Measurements from ENCODE around the gene TUT4.

TUT4 gene

DNA sequence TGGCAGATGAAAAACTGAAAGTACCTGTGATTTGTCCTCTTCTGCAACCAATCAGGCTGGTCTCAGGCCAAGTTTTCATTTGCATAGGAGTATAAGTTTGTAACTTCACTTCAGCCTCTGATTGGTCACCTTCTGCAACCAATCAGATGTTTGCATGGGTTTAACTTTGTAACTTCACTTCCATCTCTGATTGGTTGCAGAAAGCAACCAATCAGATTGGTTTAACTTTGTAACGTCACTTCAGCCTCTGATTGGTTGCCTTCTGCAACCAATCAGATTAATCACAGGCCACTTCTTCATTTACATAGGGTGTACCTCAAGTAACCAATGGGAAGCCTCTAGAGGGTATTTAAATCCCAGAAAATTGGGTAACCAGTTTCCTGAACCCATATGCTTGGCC is 18.9 kb upstream of the TUT4 start:
- H3K9me3 ChIP-seq (replicated peaks; ENCODE audit: low read length): no peaks in the 10 kb centered on the region
- H3K4me3 ChIP-seq (ENCODE audit: low read length): no peak overlapping the region
- H3K36me3 ChIP-seq (ENCODE audit: insufficient read depth, low read length): no peaks in the 10 kb centered on the region
- H3K27me3 ChIP-seq (ENCODE audit: control insufficient read depth, insufficient read depth, low read length): peaks cover 20% of the 10 kb centered on the region
- peaks cover 6% of the 10 kb centered on the region for H3K4me1 ChIP-seq (ENCODE audit: control insufficient read depth, insufficient read depth, low read length)
- H3K9ac ChIP-seq (ENCODE audit: low read depth, low read length): no peak overlapping the region
- H3K4me2 ChIP-seq (ENCODE audit: low read length): no peak overlapping the region

DNA sequence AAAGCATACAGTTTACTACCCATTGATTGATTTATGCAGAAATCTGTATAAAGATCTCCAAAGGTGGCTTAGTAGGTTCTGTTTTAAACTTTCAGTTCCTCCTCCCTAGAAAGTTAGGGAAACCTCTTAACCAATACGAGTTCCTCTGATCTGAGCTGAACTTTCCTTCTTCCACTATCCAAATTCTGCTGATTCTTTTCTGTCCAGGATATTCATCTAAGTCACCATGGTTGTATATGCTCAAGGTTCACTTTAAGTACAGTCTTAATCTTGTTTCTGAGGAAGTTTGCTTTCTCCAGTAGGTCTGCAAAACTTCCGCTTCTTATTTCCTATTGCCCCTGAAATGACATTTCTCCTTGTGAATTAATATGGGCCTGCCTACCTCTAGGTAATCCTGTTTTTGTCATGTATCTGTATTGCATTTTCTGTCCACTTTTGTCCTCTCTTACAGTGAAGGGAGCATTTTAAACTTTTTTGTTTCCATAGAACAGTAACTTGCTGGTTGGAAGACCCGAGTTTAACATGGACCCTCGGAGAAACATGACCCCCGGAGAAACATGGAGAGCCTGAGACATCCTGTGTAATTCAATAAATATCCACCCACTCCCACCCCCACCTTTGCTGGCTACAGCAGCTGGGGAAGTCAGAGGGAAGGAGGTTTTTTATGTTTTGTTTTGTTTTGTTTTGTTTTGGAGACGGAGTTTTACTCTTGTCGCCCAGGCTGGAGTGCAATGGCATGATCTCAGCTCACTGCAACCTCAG is 16.7 kb upstream of the TUT4 start:
- Histone ChIP-seq H3K27me3 (ENCODE audit: control insufficient read depth, insufficient read depth, low read length) (peaks cover 20% of the 10 kb centered on the region), H3K36me3 (ENCODE audit: insufficient read depth, low read length) (no peaks in the 10 kb centered on the region), H3K9me3 (replicated peaks; ENCODE audit: low read length) (no peaks in the 10 kb centered on the region), H3K4me3 (ENCODE audit: low read length) (no peak overlapping the region), H3K4me1 (ENCODE audit: control insufficient read depth, insufficient read depth, low read length) (peaks cover 3% of the 10 kb centered on the region), H3K9ac (ENCODE audit: low read depth, low read length) (no peak overlapping the region), H3K4me2 (ENCODE audit: low read length) (no peak overlapping the region)

DNA sequence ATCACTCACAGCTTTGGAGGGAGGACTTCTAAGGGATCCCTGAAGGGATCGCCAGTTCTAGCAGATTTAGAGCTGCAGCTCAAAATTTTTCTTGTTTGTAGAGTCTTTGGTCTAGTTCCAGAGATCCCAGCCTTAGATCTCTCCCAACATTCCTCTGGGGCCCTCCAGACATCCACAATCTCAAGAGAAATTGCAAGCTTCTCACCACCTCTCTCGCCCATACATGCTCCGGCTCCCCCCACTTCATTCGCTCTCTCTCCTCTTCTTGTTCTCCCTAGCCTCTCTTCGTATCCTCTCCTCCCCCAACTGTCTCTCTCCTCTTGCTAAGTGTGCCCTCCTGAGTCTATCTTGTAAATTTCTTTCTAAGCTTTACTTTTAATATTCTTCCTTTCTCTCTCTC is 15.1 kb upstream of the TUT4 start:
- no peak overlapping the region for H3K9ac ChIP-seq (ENCODE audit: low read depth, low read length)
- no peak overlapping the region for H3K4me3 ChIP-seq (ENCODE audit: low read length)

DNA sequence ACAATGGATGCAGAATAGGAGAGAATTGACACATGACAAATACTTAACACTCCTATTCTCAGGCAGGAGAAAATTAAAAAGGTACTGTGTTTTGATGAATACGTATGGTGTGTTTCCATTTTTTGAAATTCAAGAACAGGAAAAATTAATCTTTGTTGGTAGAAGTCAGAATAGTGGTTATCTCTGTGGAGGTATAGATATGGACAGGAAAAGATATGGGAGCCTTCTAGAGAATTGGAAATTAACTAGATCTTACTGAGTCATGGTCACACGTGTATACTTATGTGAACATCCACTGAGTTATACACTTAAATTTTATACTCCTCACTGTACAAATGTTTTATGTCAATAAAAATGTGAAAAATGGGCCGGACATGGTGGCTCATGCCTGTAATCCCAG is 9.9 kb upstream of the TUT4 start:
- no peaks in the 10 kb centered on the region for H3K36me3 ChIP-seq (ENCODE audit: insufficient read depth, low read length)
- H3K27me3 ChIP-seq (ENCODE audit: control insufficient read depth, insufficient read depth, low read length): peaks cover 4% of the 10 kb centered on the region
- no peak overlapping the region for H3K4me3 ChIP-seq (ENCODE audit: low read length)
- no peaks in the 10 kb centered on the region for H3K4me1 ChIP-seq (ENCODE audit: control insufficient read depth, insufficient read depth, low read length)
- no peaks in the 10 kb centered on the region for H3K9me3 ChIP-seq (replicated peaks; ENCODE audit: low read length)
- no peak overlapping the region for H3K9ac ChIP-seq (ENCODE audit: low read depth, low read length)
- H3K4me2 ChIP-seq (ENCODE audit: low read length): no peak overlapping the region

More for the DNA sequence above, 15.1 kb upstream of the TUT4 start:
- Histone ChIP-seq H3K4me1 (ENCODE audit: control insufficient read depth, insufficient read depth, low read length) (no peaks in the 10 kb centered on the region), H3K4me2 (ENCODE audit: low read length) (no peak overlapping the region), H3K36me3 (ENCODE audit: insufficient read depth, low read length) (no peaks in the 10 kb centered on the region), H3K9me3 (replicated peaks; ENCODE audit: low read length) (no peaks in the 10 kb centered on the region), H3K27me3 (ENCODE audit: control insufficient read depth, insufficient read depth, low read length) (peaks cover 20% of the 10 kb centered on the region)

DNA sequence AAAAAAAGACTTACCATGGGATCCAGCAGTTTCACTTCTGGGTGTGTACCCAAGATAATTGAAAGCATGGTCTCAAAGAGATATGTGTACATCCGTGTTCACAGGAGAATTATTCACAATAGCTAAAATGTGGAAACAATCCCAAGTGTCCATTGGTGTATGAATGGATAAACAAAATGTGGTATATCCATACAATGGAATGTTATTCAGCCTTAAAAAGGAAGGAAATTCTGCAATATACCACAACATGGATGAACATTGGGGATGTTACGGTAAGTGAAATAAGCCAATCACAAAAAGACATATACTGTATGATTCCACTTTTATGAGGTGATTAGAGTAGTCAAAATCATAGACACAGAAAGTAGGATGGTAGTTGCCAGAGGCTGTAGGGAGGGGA is 7.0 kb upstream of the TUT4 start:
- Histone ChIP-seq H3K36me3 (ENCODE audit: insufficient read depth, low read length) (no peaks in the 10 kb centered on the region), H3K4me3 (ENCODE audit: low read length) (no peak overlapping the region), H3K9me3 (replicated peaks; ENCODE audit: low read length) (no peaks in the 10 kb centered on the region), H3K4me2 (ENCODE audit: low read length) (no peak overlapping the region), H3K27me3 (ENCODE audit: control insufficient read depth, insufficient read depth, low read length) (no peaks in the 10 kb centered on the region), H3K9ac (ENCODE audit: low read depth, low read length) (no peak overlapping the region), H3K4me1 (ENCODE audit: control insufficient read depth, insufficient read depth, low read length) (no peaks in the 10 kb centered on the region)

DNA sequence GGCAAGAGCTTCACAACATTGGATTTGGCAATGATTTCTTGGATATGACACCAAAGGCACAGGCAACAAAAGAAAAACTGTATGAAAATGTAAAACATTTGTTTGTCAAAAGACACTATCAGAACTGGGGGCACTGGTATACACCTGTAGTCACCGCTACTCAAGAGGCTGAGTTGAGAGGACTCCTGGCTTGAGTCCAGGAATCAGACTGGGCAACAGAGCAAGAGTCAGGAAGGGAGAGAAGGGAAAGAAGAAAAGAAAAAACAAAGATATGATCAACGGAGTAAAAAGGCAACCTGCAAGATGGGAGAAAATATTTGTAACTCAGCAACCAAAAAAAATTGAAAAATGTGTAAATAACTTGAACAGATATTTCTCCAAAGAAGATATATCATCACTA is 6.0 kb upstream of the TUT4 start:
- Histone ChIP-seq H3K9me3 (replicated peaks; ENCODE audit: low read length) (no peaks in the 10 kb centered on the region), H3K4me3 (ENCODE audit: low read length) (no peak overlapping the region), H3K36me3 (ENCODE audit: insufficient read depth, low read length) (no peaks in the 10 kb centered on the region), H3K4me2 (ENCODE audit: low read length) (no peak overlapping the region), H3K27me3 (ENCODE audit: control insufficient read depth, insufficient read depth, low read length) (no peaks in the 10 kb centered on the region), H3K4me1 (ENCODE audit: control insufficient read depth, insufficient read depth, low read length) (peaks cover 7% of the 10 kb centered on the region), H3K9ac (ENCODE audit: low read depth, low read length) (no peak overlapping the region)

DNA sequence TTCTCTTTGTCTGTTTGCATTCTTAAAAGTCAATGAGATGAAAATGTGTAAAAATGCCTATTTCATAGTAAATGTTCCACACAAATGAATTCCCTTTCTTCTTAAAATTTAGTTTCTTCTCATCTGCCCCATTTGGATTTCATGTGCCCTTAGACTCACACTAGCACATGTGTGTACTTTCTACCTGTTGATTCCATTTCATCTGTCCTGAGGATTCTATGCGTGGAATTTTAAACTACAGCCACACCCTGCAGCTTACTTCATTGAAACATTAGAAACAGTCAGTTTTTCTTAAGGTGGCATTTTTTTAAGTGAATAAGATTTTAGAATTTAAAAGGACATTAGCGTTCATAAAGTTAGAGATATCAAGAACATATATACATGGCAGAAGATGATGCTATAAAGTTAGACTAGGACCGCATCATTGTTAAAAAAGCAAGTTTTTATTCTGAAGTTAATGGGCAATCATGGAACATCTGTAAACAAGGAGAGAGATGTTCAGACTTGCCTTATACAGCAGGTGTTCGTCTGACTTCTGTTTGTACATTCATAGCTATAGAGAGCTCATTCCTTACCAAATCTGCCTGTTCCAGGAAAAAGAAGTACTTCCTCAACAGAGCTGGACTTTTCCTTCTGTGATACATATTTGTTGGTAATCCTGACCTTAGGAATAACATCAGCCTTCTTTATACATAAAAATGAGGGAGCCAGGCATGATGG is 3.9 kb upstream of the TUT4 start:
- no peak overlapping the region for H3K9ac ChIP-seq (ENCODE audit: low read depth, low read length)
- H3K4me1 ChIP-seq (ENCODE audit: control insufficient read depth, insufficient read depth, low read length): peaks cover 8% of the 10 kb centered on the region
- no peak overlapping the region for H3K4me3 ChIP-seq (ENCODE audit: low read length)
- no peaks in the 10 kb centered on the region for H3K27me3 ChIP-seq (ENCODE audit: control insufficient read depth, insufficient read depth, low read length)
- no peaks in the 10 kb centered on the region for H3K9me3 ChIP-seq (replicated peaks; ENCODE audit: low read length)
- H3K36me3 ChIP-seq (ENCODE audit: insufficient read depth, low read length): no peaks in the 10 kb centered on the region
- H3K4me2 ChIP-seq (ENCODE audit: low read length): no peak overlapping the region

DNA sequence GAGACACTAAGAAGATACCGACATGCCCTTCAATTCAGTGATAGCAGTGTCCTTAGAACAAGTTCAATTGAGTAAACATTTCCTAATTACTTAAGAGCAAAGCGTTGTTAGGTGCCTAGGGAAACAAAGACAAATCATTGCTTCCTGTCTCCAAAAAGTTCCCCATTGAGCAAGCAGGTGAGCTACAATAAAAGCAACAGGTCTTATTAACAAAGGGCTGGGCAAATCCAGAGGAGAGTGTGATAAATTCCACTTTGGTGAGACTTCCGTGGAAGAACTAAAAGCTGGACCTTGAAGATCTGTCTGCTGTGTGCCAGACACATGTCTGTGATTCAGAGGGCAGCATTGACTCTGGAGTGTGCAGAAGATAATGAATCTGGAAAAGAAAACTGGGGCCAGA is 1.9 kb upstream of the TUT4 start:
- Histone ChIP-seq H3K27me3 (ENCODE audit: control insufficient read depth, insufficient read depth, low read length) (no peaks in the 10 kb centered on the region), H3K4me2 (ENCODE audit: low read length) (peak overlapping the region; percentile 94), H3K36me3 (ENCODE audit: insufficient read depth, low read length) (no peaks in the 10 kb centered on the region), H3K4me3 (ENCODE audit: low read length) (no peak overlapping the region), H3K9ac (ENCODE audit: low read depth, low read length) (no peak overlapping the region), H3K9me3 (replicated peaks; ENCODE audit: low read length) (no peaks in the 10 kb centered on the region), H3K4me1 (ENCODE audit: control insufficient read depth, insufficient read depth, low read length) (peaks cover 17% of the 10 kb centered on the region)

DNA sequence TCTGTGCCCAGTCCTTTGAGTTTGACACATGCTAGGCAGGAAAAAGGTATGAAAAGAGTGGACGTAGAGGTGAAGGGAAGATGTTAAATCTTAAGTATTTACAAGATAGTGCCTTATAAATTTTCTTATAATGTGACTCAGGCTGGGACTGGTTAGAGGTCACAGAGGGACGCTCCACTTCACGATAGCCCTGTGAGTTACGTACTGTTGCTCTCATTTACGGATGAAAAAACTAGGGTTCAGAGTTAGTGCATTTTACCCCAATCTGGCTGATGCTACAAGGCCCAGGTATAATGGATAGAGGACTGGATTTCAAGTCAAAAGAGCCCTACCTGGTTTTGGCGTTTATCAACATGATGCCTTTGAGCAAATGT is 1.4 kb upstream of the TUT4 start:
- Histone ChIP-seq H3K36me3 (ENCODE audit: insufficient read depth, low read length) (no peaks in the 10 kb centered on the region), H3K27me3 (ENCODE audit: control insufficient read depth, insufficient read depth, low read length) (no peaks in the 10 kb centered on the region), H3K4me2 (ENCODE audit: low read length) (peak overlapping the region; percentile 94), H3K4me3 (ENCODE audit: low read length) (peak overlapping the region; percentile 85), H3K4me1 (ENCODE audit: control insufficient read depth, insufficient read depth, low read length) (peaks cover 17% of the 10 kb centered on the region), H3K9me3 (replicated peaks; ENCODE audit: low read length) (no peaks in the 10 kb centered on the region), H3K9ac (ENCODE audit: low read depth, low read length) (peak overlapping the region; percentile 95)

DNA sequence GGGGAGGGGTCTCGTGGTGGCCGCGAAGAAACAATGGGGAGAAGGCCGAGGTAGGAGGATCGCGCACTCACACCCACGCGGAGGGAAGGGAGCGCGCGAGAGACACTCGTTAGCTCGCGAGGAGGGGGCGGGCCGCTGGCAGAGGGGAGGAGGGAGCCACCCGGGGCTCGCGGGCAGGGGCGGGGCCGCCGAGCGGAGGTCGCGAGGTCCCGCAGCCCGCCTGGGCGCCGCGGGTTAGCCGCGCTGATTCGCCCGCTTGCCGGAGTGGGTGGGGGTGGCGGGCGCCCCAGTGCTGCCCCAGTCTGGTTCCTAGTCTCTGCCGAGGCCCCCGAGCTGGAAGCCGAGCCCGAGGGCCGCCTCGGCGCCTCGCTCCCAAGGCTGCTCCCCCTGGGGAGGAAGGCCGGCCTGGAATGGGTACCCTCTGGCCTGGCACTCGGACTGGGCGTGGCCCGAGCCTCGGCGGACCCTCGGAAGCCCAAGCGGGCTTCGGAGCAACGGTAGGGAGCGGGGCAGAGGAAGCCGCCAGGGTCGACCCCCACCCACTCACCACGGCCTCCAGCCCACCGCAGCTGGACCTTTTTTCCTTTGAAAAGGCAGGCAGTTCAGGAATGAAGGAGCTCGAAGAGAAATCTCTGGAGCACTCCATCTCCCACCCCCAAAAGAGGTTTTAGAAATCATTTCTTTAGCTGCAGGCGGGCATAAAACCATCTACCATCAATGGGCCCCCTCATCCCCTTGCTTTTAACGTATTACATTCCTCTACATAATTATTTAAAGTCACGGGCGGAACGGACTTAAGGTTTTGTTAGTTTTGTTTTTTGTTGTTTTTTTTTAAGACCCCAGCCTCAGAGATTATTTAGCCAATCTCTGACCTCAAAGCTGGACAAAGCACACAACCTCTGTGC is 722 bp upstream of the TUT4 start:
- peak overlapping the region; percentile 85 for H3K4me3 ChIP-seq (ENCODE audit: low read length)
- H3K36me3 ChIP-seq (ENCODE audit: insufficient read depth, low read length): no peaks in the 10 kb centered on the region
- H3K27me3 ChIP-seq (ENCODE audit: control insufficient read depth, insufficient read depth, low read length): no peaks in the 10 kb centered on the region
- H3K9ac ChIP-seq (ENCODE audit: low read depth, low read length): peak overlapping the region; percentile 95
- peak overlapping the region; percentile 94 for H3K4me2 ChIP-seq (ENCODE audit: low read length)
- peaks cover 17% of the 10 kb centered on the region for H3K4me1 ChIP-seq (ENCODE audit: control insufficient read depth, insufficient read depth, low read length)
- no peaks in the 10 kb centered on the region for H3K9me3 ChIP-seq (replicated peaks; ENCODE audit: low read length)

DNA sequence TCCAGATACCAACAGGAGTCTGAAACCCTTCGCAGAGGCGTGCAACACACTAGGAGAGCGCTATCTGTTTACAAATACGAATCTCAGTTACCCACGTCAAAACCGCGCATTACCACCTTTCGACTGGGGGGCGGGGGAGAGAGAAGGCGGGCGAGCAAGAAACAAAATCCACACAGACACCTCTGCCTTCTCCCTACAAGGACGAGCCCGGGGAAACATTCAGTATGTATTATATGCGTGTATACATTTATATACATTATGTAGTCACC is 722 bp downstream of the TUT4 start:
- Histone ChIP-seq H3K4me2 (ENCODE audit: low read length) (peak overlapping the region; percentile 94), H3K9me3 (replicated peaks; ENCODE audit: low read length) (no peaks in the 10 kb centered on the region), H3K4me3 (ENCODE audit: low read length) (peak overlapping the region; percentile 85), H3K4me1 (ENCODE audit: control insufficient read depth, insufficient read depth, low read length) (peaks cover 17% of the 10 kb centered on the region), H3K27me3 (ENCODE audit: control insufficient read depth, insufficient read depth, low read length) (no peaks in the 10 kb centered on the region), H3K36me3 (ENCODE audit: insufficient read depth, low read length) (no peaks in the 10 kb centered on the region), H3K9ac (ENCODE audit: low read depth, low read length) (peak overlapping the region; percentile 95)

Measured in skeletal muscle satellite cell (primary cell).